Body of pancreas (tissue), 4 donors: ENCODE data around the gene CIAPIN1. TPM values are rescaled to one million over a fixed set of nuclear protein-coding genes. Genes with fewer than 3 reads are reported as not detected.

Source experiments
- ATAC-seq: fragments of 150-250 bp; one replicate; pipeline ENCODE4 v1.9.1; 2016
- DNase-seq, 4 donors: peaks; one replicate each; pipeline ENCODE4 v3.0.0-alpha.2; 2019
- H3K27ac ChIP-seq, 4 donors: fragments of 200-600 bp; sonication (generic); 1 replicate in 3 of 4; 2 replicates in 1 of 4; pipeline versions ENCODE4 v1.5.1 to v1.6.1; 2016 to 2019; ENCODE audit warnings: mild to moderate bottlenecking in 1 of 4, mixed read lengths in 1 of 4, moderate library complexity in 1 of 4
- H3K27me3 ChIP-seq, 2 donors: fragments of 200-600 bp; sonication (generic); one replicate each; pipeline ENCODE4 v1.6.0; 2016; ENCODE audit warnings: mild to moderate bottlenecking in 1 of 2
- H3K36me3 ChIP-seq, 2 donors: fragments of 200-600 bp; sonication (generic); replicated peaks in 1 of 2; 2 replicates each; pipeline ENCODE4 v1.5.1; 2016; ENCODE audit warnings: low read depth in 2 of 2; ENCODE audit not compliant: insufficient read depth in 1 of 2
- H3K4me1 ChIP-seq: fragments of 200-600 bp; sonication (generic); one replicate; pipeline ENCODE4 v1.6.0; 2016
- H3K4me3 ChIP-seq, 2 donors: fragments of 200-600 bp; sonication (generic); 1 replicate in 1 of 2; 2 replicates in 1 of 2; pipeline ENCODE4 v1.5.1; 2016 to 2019
- H3K9me3 ChIP-seq, 3 donors: fragments of 200-600 bp; sonication (generic); 1 replicate in 2 of 3; 2 replicates in 1 of 3; pipeline ENCODE4 v1.5.1; 2016
- CTCF ChIP-seq, 7 experiments: fragments of 450-650 bp in 4 of 7; fragments of 200-600 bp in 3 of 7; sonication (generic) in 3 of 7; IDR thresholded peaks; one replicate each; pipeline ENCODE4 v1.5.1; 2016 to 2019; ENCODE audit warnings: antibody characterized with exemption in 7 of 7
- POLR2A ChIP-seq, 3 donors: fragments of 450-650 bp; IDR thresholded peaks; one replicate each; pipeline ENCODE4 v1.6.1; 2016; ENCODE audit warnings: antibody characterized with exemption in 3 of 3, mild to moderate bottlenecking in 2 of 3
- WGBS, 2 donors: methylation state at CpG; one replicate each; pipeline ENCODE4 v1.1.5; 2017; 5-methylcytosine and 5-hydroxymethylcytosine counted together
- intact Hi-C: fragments of 100-400 bp; cut with DNase I; formaldehyde crosslinking; loops from one replicate; pipeline ENCODE4 v1.15.1; 2023
- total RNA-seq, 2 donors: library from RNA; depleted of rRNA; stranded (reverse); fragments of >200 nt; gene quantifications; one replicate each; pipeline ENCODE4 v1.1.0, GENCODE V29; 2016

Gene CIAPIN1
- total RNA-seq, 2 donors from 2014 or later = 13.5 to 19.4 TPM

- Histone ChIP-seq H3K27me3 (no peaks in the 10 kb centered on the region), H3K9me3 (no peaks in the 10 kb centered on the region), H3K27ac (no peak overlapping the region), H3K36me3 (no peaks in the 10 kb centered on the region), H3K4me3 (no peak overlapping the region), H3K4me1 (no peaks in the 10 kb centered on the region)
- ATAC-seq = no peak
- intact Hi-C loops = no loop called here
- WGBS, 2 donors = 69 to 76% methylated on average over 5 of the region's 5 CpGs
- DNase-seq = peak in 1 of 4 donors; percentile 27
- TF ChIP-seq POLR2A (IDR thresholded peaks at IDR 0.05) (no peak), CTCF (IDR thresholded peaks at IDR 0.05) (no peak)
Measured at GRCh38 chr16:57409065-57409464, 38.1 kb downstream of the CIAPIN1 start.

GRCh38 chr16:57407521-57408353 lies 39.4 kb downstream of the CIAPIN1 start:
- Histone ChIP-seq H3K36me3 (no peaks in the 10 kb centered on the region), H3K4me1 (no peaks in the 10 kb centered on the region), H3K4me3 (no peak overlapping the region), H3K9me3 (no peaks in the 10 kb centered on the region), H3K27me3 (no peaks in the 10 kb centered on the region), H3K27ac (no peak overlapping the region)
- ATAC-seq (no peak), DNase-seq (no peak)
- intact Hi-C loops = no loop called here
- TF ChIP-seq POLR2A (IDR thresholded peaks at IDR 0.05) (no peak), CTCF (IDR thresholded peaks at IDR 0.05) (no peak)
- 67 to 79% methylated on average over 5 of the region's 5 CpGs for WGBS, 2 donors

DNA sequence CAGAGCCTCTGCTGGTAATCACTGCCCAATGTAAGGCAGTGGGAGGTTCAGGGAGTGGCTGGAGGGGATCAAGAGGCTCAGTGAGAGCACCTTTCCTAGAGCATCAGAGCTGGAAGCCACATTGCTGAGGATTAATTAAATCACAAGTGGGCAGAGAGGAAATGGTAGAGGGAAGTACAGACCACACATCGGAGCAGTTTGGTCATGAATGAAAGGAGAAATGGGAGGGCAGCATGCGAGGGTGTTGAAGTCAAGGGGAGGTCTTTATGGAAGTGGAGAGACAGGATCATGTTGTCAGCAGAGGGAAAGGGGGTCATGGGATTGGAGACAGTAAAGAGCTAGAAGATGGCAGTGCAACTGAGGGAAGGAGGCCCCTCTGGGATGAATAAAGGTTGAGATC lies 40.3 kb downstream of the CIAPIN1 start:
- H3K36me3 ChIP-seq = no peaks in the 10 kb centered on the region
- WGBS, 2 donors = 63 to 72% methylated on average over 2 of the region's 2 CpGs
- H3K27me3 ChIP-seq = no peaks in the 10 kb centered on the region
- no peaks in the 10 kb centered on the region for H3K9me3 ChIP-seq
- TF ChIP-seq POLR2A (IDR thresholded peaks at IDR 0.05) = no peak
- TF ChIP-seq CTCF (IDR thresholded peaks at IDR 0.05) = no peak
- DNase-seq = no peak
- H3K27ac ChIP-seq = no peak overlapping the region
- H3K4me3 ChIP-seq = no peak overlapping the region
- no peak for ATAC-seq
- intact Hi-C loops = no loop called here
- no peaks in the 10 kb centered on the region for H3K4me1 ChIP-seq

DNA sequence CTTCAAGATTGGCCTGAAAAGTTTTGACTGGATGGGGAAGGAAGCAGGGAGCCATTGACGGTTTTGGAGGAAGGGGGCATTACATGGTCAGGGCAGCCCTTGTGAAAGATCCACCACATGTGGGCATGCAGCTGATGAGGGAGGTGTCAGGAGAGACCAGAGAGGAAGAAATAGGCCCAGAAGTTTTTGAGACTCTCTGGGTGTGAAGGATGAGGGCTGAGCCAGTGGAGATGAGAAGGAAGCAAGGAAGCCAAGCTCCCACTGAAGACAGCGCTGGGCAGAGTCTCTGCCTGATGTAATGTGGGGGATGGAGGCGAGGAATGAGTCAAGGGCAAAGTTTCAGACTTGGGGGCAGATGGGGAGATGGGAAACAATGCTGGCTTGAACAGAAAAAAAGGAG lies 42.1 kb downstream of the CIAPIN1 start:
- TF ChIP-seq POLR2A (IDR thresholded peaks at IDR 0.05) (no peak), CTCF (IDR thresholded peaks at IDR 0.05) (no peak)
- Histone ChIP-seq H3K4me3 (no peak overlapping the region), H3K27me3 (no peaks in the 10 kb centered on the region), H3K36me3 (no peaks in the 10 kb centered on the region), H3K27ac (no peak overlapping the region), H3K4me1 (no peaks in the 10 kb centered on the region), H3K9me3 (no peaks in the 10 kb centered on the region)
- intact Hi-C loops = no loop called here
- no peak for ATAC-seq
- no peak for DNase-seq
- 71 to 74% methylated on average over 3 of the region's 3 CpGs for WGBS, 2 donors
